IPS DF 6.9 (cell line): Measurements from ENCODE around the gene PRR9.

ENCODE experiments used
- DNase-seq: peaks from one replicate; pipeline ENCODE4 v3.0.0-alpha.2; 2013; ENCODE audit warnings: low read depth, low spot score
- H3K27ac ChIP-seq: one replicate; pipeline ENCODE4 v1.5.1; 2013; ENCODE audit warnings: low read length, control low read depth
- H3K27me3 ChIP-seq: 2 replicates; pipeline ENCODE4 v1.6.1; 2013; ENCODE audit warnings: mild to moderate bottlenecking, low read length; ENCODE audit not compliant: control insufficient read depth, insufficient read depth
- H3K36me3 ChIP-seq: 2 replicates; pipeline ENCODE4 v1.6.1; 2013; ENCODE audit warnings: low read length; ENCODE audit not compliant: control insufficient read depth, insufficient read depth
- H3K4me1 ChIP-seq: 2 replicates; pipeline ENCODE4 v1.6.1; 2013; ENCODE audit warnings: low read length; ENCODE audit not compliant: control insufficient read depth, insufficient read depth
- H3K4me3 ChIP-seq: 2 replicates; pipeline ENCODE4 v1.5.1; 2013; ENCODE audit warnings: mild to moderate bottlenecking, low read length
- H3K9me3 ChIP-seq: 2 replicates; pipeline ENCODE4 v1.6.1; 2013; ENCODE audit warnings: low read length, inconsistent platforms; ENCODE audit not compliant: control insufficient read depth, insufficient read depth
- WGBS: extraction: QIAGEN DNeasy Blood & Tissue Kit; methylation state at CpG from one replicate; pipeline ENCODE4 v1.1.7; 2013; ENCODE audit warnings: mixed read lengths, missing lambda C conversion rate; ENCODE audit not compliant: insufficient read length, insufficient coverage; 5-methylcytosine and 5-hydroxymethylcytosine counted together

The PRR9 gene

DNA sequence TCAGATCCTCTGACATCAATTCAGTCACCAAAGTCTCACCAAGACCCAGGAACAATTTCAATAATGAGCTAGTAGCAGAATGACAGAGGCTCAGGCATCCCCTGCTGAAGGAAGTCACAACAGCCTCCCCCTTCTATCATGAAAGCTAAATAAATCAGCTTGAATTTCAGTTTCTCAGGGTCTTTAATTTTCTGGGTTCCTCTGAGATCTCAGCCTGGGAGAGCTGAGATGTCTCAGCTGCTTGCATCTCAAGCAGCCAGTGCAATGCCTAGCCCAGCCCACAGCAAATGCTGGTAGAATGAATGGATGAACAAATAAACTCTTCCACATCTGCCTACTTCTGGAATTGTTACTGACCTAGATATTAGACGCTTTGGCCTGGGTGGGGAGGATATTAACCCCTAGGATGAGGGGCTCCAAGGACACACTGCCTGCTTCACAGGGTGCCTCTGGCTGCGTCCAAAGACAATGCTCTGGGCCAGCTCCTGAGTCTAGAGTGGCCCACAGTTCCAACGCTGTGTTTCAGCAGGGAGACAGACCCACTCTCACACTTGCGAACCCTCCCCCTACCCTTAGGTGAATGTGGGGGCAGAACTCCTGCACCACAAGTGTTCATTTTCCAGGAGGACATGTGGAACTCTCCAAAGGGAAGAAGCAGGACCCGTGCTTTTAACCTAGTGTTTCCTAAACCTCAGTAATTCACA is 30.9 kb downstream of the PRR9 start:
- no peaks in the 10 kb centered on the region for H3K36me3 ChIP-seq
- no CpG with 5 or more reads among the region's 5 CpGs for WGBS
- no peaks in the 10 kb centered on the region for H3K4me1 ChIP-seq
- no peaks in the 10 kb centered on the region for H3K27me3 ChIP-seq
- H3K4me3 ChIP-seq, result no peak overlapping the region
- no peaks in the 10 kb centered on the region for H3K9me3 ChIP-seq
- DNase-seq, result no peak
- no peak overlapping the region for H3K27ac ChIP-seq

DNA sequence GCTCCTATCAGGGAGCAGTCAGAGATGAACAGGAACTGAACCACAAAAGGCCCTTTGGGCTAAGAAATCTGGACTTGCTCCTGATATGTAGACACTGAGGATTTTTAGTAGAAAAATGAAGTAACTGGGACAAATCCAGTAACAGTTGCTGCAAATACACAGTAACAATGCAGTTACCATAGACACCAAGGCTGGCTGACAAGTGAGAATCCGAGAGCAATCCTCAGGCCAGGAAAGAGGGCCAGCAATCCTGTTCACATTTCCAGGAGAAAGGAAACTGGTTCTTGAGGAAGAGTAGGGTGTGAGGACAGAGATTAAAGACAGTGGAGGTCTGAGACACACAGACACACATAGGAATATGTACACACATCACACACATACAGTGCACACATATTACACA is 32.8 kb downstream of the PRR9 start:
- H3K9me3 ChIP-seq, result no peaks in the 10 kb centered on the region
- H3K4me1 ChIP-seq, result no peaks in the 10 kb centered on the region
- DNase-seq, result no peak
- WGBS, result no CpG with 5 or more reads among the region's 1 CpG
- H3K36me3 ChIP-seq, result no peaks in the 10 kb centered on the region
- no peak overlapping the region for H3K27ac ChIP-seq
- H3K4me3 ChIP-seq, result no peak overlapping the region
- no peaks in the 10 kb centered on the region for H3K27me3 ChIP-seq

- Histone ChIP-seq H3K27ac (no peak overlapping the region), H3K27me3 (no peaks in the 10 kb centered on the region), H3K4me3 (no peak overlapping the region), H3K9me3 (no peaks in the 10 kb centered on the region), H3K36me3 (no peaks in the 10 kb centered on the region), H3K4me1 (no peaks in the 10 kb centered on the region)
- DNase-seq, result no peak
- no CpG with 5 or more reads among the region's 2 CpGs for WGBS
Measured at GRCh38 chr1:153251087-153251486, 33.7 kb downstream of the PRR9 start.

DNA sequence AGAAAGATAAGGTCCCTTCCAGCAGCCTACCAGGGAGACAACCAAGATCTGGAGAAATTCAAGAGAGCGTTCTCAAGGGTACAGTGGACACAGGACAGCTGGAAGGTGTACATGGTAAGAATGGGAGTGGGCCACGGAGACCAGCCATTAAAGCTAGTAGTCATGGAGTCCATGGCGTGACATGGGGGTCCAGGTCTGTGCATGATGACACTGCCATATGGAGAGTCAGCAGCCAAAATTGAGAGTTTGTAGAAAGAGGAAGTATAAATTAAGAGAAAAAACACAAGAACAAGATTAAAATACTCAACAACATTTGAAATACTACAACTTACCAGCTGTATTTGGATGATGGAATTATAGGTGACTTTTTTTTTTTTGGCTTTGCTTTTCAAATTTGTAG is 34.2 kb downstream of the PRR9 start:
- WGBS, result no CpG with 5 or more reads among the region's 3 CpGs
- Histone ChIP-seq H3K27me3 (no peaks in the 10 kb centered on the region), H3K4me3 (no peak overlapping the region), H3K9me3 (no peaks in the 10 kb centered on the region), H3K4me1 (no peaks in the 10 kb centered on the region), H3K36me3 (no peaks in the 10 kb centered on the region), H3K27ac (no peak overlapping the region)
- no peak for DNase-seq

GRCh38 chr1:153251988-153252387 is 34.6 kb downstream of the PRR9 start:
- H3K27ac ChIP-seq, result no peak overlapping the region
- no CpG with 5 or more reads among the region's 4 CpGs for WGBS
- no peak overlapping the region for H3K4me3 ChIP-seq

GRCh38 chr1:153253076-153253475 is 35.7 kb downstream of the PRR9 start:
- no peak overlapping the region for H3K27ac ChIP-seq
- H3K9me3 ChIP-seq, result no peaks in the 10 kb centered on the region
- H3K4me1 ChIP-seq, result no peaks in the 10 kb centered on the region
- no peaks in the 10 kb centered on the region for H3K36me3 ChIP-seq
- H3K27me3 ChIP-seq, result no peaks in the 10 kb centered on the region
- DNase-seq, result no peak
- H3K4me3 ChIP-seq, result no peak overlapping the region
- no CpG with 5 or more reads among the region's 2 CpGs for WGBS

More at GRCh38 chr1:153251988-153252387, 34.6 kb downstream of the PRR9 start:
- no peaks in the 10 kb centered on the region for H3K36me3 ChIP-seq
- no peaks in the 10 kb centered on the region for H3K27me3 ChIP-seq
- no peak for DNase-seq
- H3K9me3 ChIP-seq, result no peaks in the 10 kb centered on the region
- H3K4me1 ChIP-seq, result no peaks in the 10 kb centered on the region

DNA sequence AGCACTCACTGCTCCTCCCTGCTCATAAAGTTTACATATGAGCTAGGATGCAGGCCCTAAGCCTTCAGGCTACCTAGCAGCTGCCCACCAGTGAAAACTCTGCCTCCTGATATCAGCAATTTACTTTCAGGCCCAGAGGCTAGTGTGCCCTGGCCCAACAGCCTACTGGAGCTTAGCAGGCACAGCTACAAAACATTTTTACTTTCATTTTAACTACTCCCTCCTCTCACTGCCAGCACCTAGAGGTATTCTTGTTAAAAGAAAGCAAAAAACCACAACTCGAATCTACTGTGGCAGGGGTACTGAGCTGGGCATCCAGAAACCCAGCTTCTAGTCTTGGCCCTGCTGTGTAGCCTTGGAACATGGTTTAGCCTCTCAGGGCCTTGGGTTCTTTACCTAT is 36.3 kb downstream of the PRR9 start:
- Histone ChIP-seq H3K4me1 (no peaks in the 10 kb centered on the region), H3K27ac (no peak overlapping the region), H3K4me3 (no peak overlapping the region), H3K9me3 (no peaks in the 10 kb centered on the region), H3K36me3 (no peaks in the 10 kb centered on the region), H3K27me3 (no peaks in the 10 kb centered on the region)
- no CpG with 5 or more reads among the region's 1 CpG for WGBS
- no peak for DNase-seq

GRCh38 chr1:153259387-153259786 is 42.0 kb downstream of the PRR9 start, which contains the start of gene LORICRIN:
Gene LORICRIN (plus strand): TSS chr1:153259687. CDS start chr1:153260950, 1,263 bp downstream.
- Histone ChIP-seq H3K27ac (no peak within 1 kb of the TSS), H3K27me3 (peaks cover 25% of the 10 kb centered on the region), H3K36me3 (no peaks in the 10 kb centered on the region), H3K9me3 (no peaks in the 10 kb centered on the region), H3K4me3 (no peak within 1 kb of the TSS), H3K4me1 (0 out of 2 replicates have a peak, but pooled peaks cover 1% of the 10 kb centered on the region)
- WGBS, result no CpG with 5 or more reads among the region's 3 CpGs
- DNase-seq, result no peak

DNA sequence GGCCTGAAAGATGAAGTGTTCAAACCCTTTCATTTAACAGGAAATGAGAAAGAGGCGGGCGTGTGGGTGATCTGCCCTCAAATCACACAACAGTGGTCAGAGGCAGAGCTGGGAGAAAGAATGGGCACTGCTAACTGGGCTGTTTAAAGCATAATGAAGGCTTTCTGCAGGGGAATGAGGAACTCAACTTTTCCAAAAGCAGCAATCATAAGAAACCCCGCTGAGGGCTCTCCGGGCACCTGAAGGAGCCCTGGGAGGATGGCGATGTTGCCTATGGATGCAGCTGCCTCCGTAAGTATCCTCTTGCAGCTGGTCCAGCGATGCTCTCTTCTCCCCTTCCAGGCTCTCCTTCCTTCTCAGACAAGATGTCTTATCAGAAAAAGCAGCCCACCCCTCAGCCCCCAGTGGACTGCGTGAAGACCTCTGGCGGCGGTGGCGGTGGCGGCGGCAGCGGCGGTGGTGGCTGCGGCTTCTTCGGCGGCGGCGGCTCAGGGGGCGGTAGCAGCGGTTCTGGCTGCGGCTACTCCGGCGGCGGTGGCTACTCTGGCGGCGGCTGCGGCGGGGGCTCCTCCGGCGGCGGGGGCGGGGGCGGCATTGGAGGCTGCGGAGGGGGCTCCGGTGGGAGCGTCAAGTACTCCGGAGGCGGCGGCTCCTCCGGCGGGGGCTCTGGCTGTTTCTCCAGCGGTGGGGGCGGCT is 43.3 kb downstream of the PRR9 start:
- Histone ChIP-seq H3K27ac (no peak overlapping the region), H3K4me3 (peak overlapping the region; percentile 45; the same call in 1 of the 2 replicates), H3K27me3 (peaks cover 25% of the 10 kb centered on the region), H3K36me3 (no peaks in the 10 kb centered on the region), H3K9me3 (no peaks in the 10 kb centered on the region), H3K4me1 (0 out of 2 replicates have a peak, but pooled peaks cover 1% of the 10 kb centered on the region)
- no peak for DNase-seq
- no CpG with 5 or more reads among the region's 45 CpGs for WGBS

DNA sequence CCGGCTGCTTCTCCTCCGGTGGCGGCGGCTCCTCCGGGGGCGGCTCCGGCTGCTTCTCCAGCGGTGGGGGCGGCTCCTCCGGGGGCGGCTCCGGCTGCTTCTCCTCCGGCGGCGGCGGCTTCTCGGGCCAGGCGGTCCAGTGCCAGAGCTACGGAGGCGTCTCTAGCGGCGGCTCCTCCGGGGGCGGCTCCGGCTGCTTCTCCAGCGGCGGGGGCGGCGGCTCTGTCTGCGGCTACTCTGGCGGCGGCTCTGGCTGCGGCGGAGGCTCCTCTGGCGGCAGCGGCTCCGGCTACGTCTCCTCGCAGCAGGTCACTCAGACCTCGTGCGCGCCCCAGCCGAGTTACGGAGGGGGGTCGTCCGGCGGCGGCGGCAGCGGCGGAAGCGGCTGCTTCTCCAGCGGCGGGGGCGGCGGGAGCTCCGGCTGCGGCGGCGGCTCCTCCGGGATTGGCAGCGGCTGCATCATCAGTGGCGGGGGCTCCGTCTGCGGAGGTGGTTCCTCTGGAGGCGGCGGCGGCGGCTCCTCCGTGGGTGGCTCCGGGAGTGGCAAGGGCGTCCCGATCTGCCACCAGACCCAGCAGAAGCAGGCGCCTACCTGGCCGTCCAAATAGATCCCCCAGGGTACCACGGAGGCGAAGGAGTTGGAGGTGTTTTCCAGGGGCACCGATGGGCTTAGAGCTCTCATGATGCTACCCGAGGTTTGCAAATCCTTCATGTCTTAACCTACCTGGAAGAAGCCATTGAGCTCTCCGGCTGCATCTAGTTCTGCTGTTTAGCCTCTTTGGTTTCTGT is 44.1 kb downstream of the PRR9 start:
- Histone ChIP-seq H3K27ac (no peak overlapping the region), H3K27me3 (peaks cover 25% of the 10 kb centered on the region), H3K4me3 (peak overlapping the region; percentile 45; the same call in 1 of the 2 replicates), H3K4me1 (0 out of 2 replicates have a peak, but pooled peaks cover 1% of the 10 kb centered on the region), H3K36me3 (no peaks in the 10 kb centered on the region), H3K9me3 (no peaks in the 10 kb centered on the region)
- no peak for DNase-seq
- no CpG with 5 or more reads among the region's 80 CpGs for WGBS
